Panc1 (cell line): ENCODE measurements around the gene ERGIC1. TPM values are rescaled to one million over a fixed set of nuclear protein-coding genes. Genes with fewer than 3 reads are reported as not detected.

Experiments used
- ATAC-seq: fragments of 200-7000 bp; cut with Tn5 transposase; 2 replicates; pipeline ENCODE4 v1.9.1; 2020; ENCODE audit warnings: mild to moderate bottlenecking, moderate library complexity
- BruUV-seq: library from RNA; stranded (reverse); fragments of 400-500 nt; replicated peaks from 2 replicates; lab custom pipeline; 2021; lab: Mats Ljungman, UMichigan
- CTCF ChIA-PET: fragments of 300-600 bp; sonication (Branson Sonifier 250); formaldehyde crosslinking; loops from one replicate; lab custom pipeline; 2022; ENCODE audit warnings: antibody characterized with exemption; lab: Charles Lee
- POLR2A ChIA-PET: fragments of 300-600 bp; sonication (Branson Sonifier 250); formaldehyde crosslinking; loops from one replicate; lab custom pipeline; 2022; ENCODE audit warnings: antibody characterized with exemption; lab: Charles Lee
- DNase-seq: peaks from one replicate; pipeline ENCODE4 v3.0.0-alpha.2; 2010; ENCODE audit warnings: low read depth, low spot score
- H3K27ac ChIP-seq: 2 replicates; pipeline ENCODE4 v1.5.1; 2011; ENCODE audit warnings: mild to moderate bottlenecking, low read length, inconsistent platforms
- H3K27me3 ChIP-seq: fragments of 200-500 bp; sonication (Bioruptor generic); 2 replicates; pipeline ENCODE4 v1.6.0; 2014; ENCODE audit warnings: low read length, inconsistent platforms; ENCODE audit not compliant: control insufficient read depth, insufficient read depth
- H3K36me3 ChIP-seq: fragments of 200-500 bp; sonication (Bioruptor generic); 2 replicates; pipeline ENCODE4 v1.5.1; 2014; ENCODE audit warnings: inconsistent platforms, mild to moderate bottlenecking, low read length, moderate library complexity; ENCODE audit not compliant: control insufficient read depth, insufficient read depth
- H3K4me1 ChIP-seq: 2 replicates; pipeline ENCODE4 v1.5.1; 2011; ENCODE audit warnings: inconsistent platforms, mild to moderate bottlenecking, low read length, moderate library complexity; ENCODE audit not compliant: control insufficient read depth, insufficient read depth
- H3K4me3 ChIP-seq, 2 experiments: 2 replicates each; pipeline ENCODE4 v1.5.1; 2011 to 2012; ENCODE audit warnings: low read depth in 2 of 2, low read length in 2 of 2, mild to moderate bottlenecking in 2 of 2, inconsistent platforms in 1 of 2, moderate library complexity in 1 of 2
- H3K9me3 ChIP-seq: fragments of 200-500 bp; sonication (Bioruptor generic); 2 replicates; pipeline ENCODE4 v1.5.1; 2014; ENCODE audit warnings: low read depth, mild to moderate bottlenecking, inconsistent platforms, low read length, moderate library complexity; ENCODE audit not compliant: control insufficient read depth, insufficient read depth
- POLR2AphosphoS5 ChIP-seq: IDR thresholded peaks from 2 replicates; pipeline ENCODE4 v1.6.1; 2012; ENCODE audit warnings: mild to moderate bottlenecking, low read depth, low read length, moderate library complexity
- REST ChIP-seq, 2 experiments: IDR thresholded peaks; 2 replicates each; pipeline ENCODE4 v1.6.1; 2011 to 2012; ENCODE audit warnings: low read depth in 2 of 2, control low read depth in 1 of 2, low read length in 1 of 2, mild to moderate bottlenecking in 1 of 2, moderate library complexity in 1 of 2; ENCODE audit not compliant: insufficient read depth in 1 of 2
- SIN3A ChIP-seq: IDR thresholded peaks from 2 replicates; pipeline ENCODE4 v1.6.1; 2012; ENCODE audit warnings: low read depth, mild to moderate bottlenecking, low read length, moderate library complexity, borderline replicate concordance; ENCODE audit not compliant: insufficient read depth
- TCF7L2 ChIP-seq: IDR thresholded peaks from 2 replicates; pipeline ENCODE4 v1.6.1; 2011; ENCODE audit warnings: mild to moderate bottlenecking, low read depth, low read length, inconsistent platforms
- in situ Hi-C: cut with HindIII; loops from 2 replicates; pipeline ENCODE4 v1.10.0; 2016; ENCODE audit warnings: low sequenced_read_pairs, low pct_unique_long_range_greater_than_20kb
- intact Hi-C: fragments of 100-400 bp; cut with micrococcal nuclease; formaldehyde crosslinking; loops from one replicate; pipeline ENCODE4 v1.10.0; 2022; ENCODE audit not compliant: unreplicated experiment
- total RNA-seq: library from RNA; stranded (reverse); gene quantifications from one replicate; pipeline ENCODE4 v1.2.1, GENCODE V29; 2021; ENCODE audit not compliant: unreplicated experiment
- TF ChIP-seq, protein P1 (sequence below): fragments of 450-650 bp; IDR thresholded peaks from 2 replicates; pipeline ENCODE4 v1.5.1; 2017; ENCODE audit warnings: mild to moderate bottlenecking

Gene ERGIC1
- total RNA-seq, 1 experiment from 2014 or later = 206 TPM

DNA sequence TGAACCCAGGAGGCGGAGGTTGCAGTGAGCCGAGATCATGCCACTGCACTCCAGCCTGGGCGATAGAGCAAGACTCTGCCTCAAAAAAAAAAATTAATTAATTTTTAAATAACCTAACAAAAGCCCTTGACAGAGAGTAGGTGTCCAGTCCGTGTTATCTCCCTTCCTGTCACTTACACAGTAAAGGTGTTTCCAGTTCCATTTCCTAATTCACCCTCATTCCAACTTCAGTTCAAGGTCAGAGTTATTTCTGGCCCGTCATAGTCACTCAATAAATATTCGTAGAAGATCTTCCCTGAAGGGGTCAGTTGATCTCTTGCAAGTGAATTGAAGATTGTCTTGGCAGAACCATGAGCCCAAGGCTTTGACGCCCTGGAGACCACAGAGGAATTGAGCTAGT is 16.4 kb upstream of the ERGIC1 start:
- Histone ChIP-seq H3K4me3 (no peak overlapping the region), H3K9me3 (no peaks in the 10 kb centered on the region), H3K36me3 (no peaks in the 10 kb centered on the region), H3K4me1 (peaks cover 14% of the 10 kb centered on the region), H3K27ac (peak overlapping the region; percentile 3; the same call in 1 of the 2 replicates), H3K27me3 (no peaks in the 10 kb centered on the region)
- POLR2A ChIA-PET = no interaction called here
- intact Hi-C loops = no loop called here
- DNase-seq = no peak
- ATAC-seq = no peak
- TF ChIP-seq TCF7L2 = no peak
- TF ChIP-seq REST (IDR thresholded peaks at IDR 0.05; ENCODE audit: insufficient read depth in 1 of 2, low read depth in 2 of 2, low read length in 1 of 2) = no peak
- no peak for TF ChIP-seq SIN3A
- TF ChIP-seq, protein P1, sequence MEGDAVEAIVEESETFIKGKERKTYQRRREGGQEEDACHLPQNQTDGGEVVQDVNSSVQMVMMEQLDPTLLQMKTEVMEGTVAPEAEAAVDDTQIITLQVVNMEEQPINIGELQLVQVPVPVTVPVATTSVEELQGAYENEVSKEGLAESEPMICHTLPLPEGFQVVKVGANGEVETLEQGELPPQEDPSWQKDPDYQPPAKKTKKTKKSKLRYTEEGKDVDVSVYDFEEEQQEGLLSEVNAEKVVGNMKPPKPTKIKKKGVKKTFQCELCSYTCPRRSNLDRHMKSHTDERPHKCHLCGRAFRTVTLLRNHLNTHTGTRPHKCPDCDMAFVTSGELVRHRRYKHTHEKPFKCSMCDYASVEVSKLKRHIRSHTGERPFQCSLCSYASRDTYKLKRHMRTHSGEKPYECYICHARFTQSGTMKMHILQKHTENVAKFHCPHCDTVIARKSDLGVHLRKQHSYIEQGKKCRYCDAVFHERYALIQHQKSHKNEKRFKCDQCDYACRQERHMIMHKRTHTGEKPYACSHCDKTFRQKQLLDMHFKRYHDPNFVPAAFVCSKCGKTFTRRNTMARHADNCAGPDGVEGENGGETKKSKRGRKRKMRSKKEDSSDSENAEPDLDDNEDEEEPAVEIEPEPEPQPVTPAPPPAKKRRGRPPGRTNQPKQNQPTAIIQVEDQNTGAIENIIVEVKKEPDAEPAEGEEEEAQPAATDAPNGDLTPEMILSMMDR = no peak
- TF ChIP-seq POLR2AphosphoS5 = no peak
- in situ Hi-C loops = no loop called here
- CTCF ChIA-PET = no interaction called here
- no TSS peak for BruUV-seq

DNA sequence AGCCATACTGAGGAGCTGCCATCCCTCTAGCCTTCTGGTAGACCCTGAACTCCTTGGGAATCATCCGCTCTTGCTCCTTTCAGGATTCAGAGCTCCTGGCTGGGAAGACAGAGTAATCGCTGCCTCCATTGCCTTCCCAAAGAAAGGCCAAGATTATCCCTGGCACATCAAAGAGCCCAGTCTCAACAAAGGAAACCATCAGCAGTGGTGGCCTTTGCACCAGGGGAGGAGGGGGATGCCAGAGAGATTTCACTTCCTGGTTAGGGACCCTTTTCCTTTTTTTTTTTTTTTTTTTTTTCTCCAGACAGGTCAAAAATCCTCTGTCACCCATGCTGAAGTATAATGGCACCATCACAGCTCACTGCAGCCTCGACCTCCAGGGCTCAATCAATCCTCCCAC is 16.0 kb upstream of the ERGIC1 start:
- no TSS peak for BruUV-seq
- H3K4me1 ChIP-seq = peaks cover 14% of the 10 kb centered on the region
- H3K36me3 ChIP-seq = no peaks in the 10 kb centered on the region
- in situ Hi-C loops = no loop called here
- ChIA-PET POLR2A (no interaction called here), CTCF (no interaction called here)
- H3K27me3 ChIP-seq = no peaks in the 10 kb centered on the region
- H3K27ac ChIP-seq = peak overlapping the region; percentile 3; the same call in 1 of the 2 replicates
- no peak for DNase-seq
- TF ChIP-seq, protein P1 = no peak
- TF ChIP-seq SIN3A = no peak
- no peak for TF ChIP-seq TCF7L2
- TF ChIP-seq REST (IDR thresholded peaks at IDR 0.05; ENCODE audit: insufficient read depth in 1 of 2, low read depth in 2 of 2, low read length in 1 of 2) = no peak
- TF ChIP-seq POLR2AphosphoS5 = no peak
- no peaks in the 10 kb centered on the region for H3K9me3 ChIP-seq
- 0 out of 2 replicates have a peak, but pooled peaks have one; percentile 11 for ATAC-seq
- no peak overlapping the region for H3K4me3 ChIP-seq
- intact Hi-C loops = no loop called here
